Gastroesophageal sphincter (tissue), 3 donors: Measurements from ENCODE around the gene ABI3BP.

Source experiments
- CTCF ChIP-seq, 4 experiments: fragments of 200-600 bp in 2 of 4; fragments of 450-650 bp in 2 of 4; sonication (generic) in 1 of 4; IDR thresholded peaks; one replicate each; pipeline ENCODE4 v1.5.1; 2017 to 2019; ENCODE audit warnings: antibody characterized with exemption in 4 of 4, mild to moderate bottlenecking in 2 of 4, moderate library complexity in 2 of 4
- EP300 ChIP-seq: sonication (generic); formaldehyde crosslinking; IDR thresholded peaks from one replicate; pipeline ENCODE4 v1.6.1; 2017; ENCODE audit warnings: antibody characterized with exemption, mild to moderate bottlenecking
- POLR2A ChIP-seq, 2 donors: fragments of 450-650 bp; IDR thresholded peaks; one replicate each; pipeline ENCODE4 v1.6.1; 2017; ENCODE audit warnings: antibody characterized with exemption in 2 of 2, mild to moderate bottlenecking in 2 of 2, moderate library complexity in 1 of 2
- POLR2AphosphoS5 ChIP-seq: sonication (generic); formaldehyde crosslinking; IDR thresholded peaks from one replicate; pipeline ENCODE4 v1.6.1; 2017; ENCODE audit warnings: antibody characterized with exemption

GRCh38 chr3:100915706-100916495 is 77.3 kb downstream of the ABI3BP start:
- TF ChIP-seq POLR2AphosphoS5 (no peak), CTCF (IDR thresholded peaks at IDR 0.05) (no peak), POLR2A (IDR thresholded peaks at IDR 0.05) (no peak), EP300 (no peak)
